SU-DHL-6 (cell line): ENCODE data around the gene TRPM3.

Experiments
- H2AFZ ChIP-seq: fragments of 200-600 bp; sonication (generic); 2 replicates; pipeline ENCODE4 v1.6.1; 2014; ENCODE audit warnings: low read depth, mild to moderate bottlenecking, moderate library complexity, mixed read lengths, antibody characterized with exemption, low read length; ENCODE audit not compliant: severe bottlenecking
- H3F3A ChIP-seq: fragments of 200-600 bp; shearing (Covaris generic); 2 replicates; pipeline ENCODE4 v1.6.0; 2016; ENCODE audit warnings: antibody characterized with exemption, mild to moderate bottlenecking; ENCODE audit not compliant: insufficient read depth
- H3K27ac ChIP-seq: fragments of 200-600 bp; sonication (generic); 2 replicates; pipeline ENCODE4 v1.5.1; 2016; ENCODE audit warnings: low read depth, mild to moderate bottlenecking, low read length, moderate library complexity, mixed read lengths
- H3K27me3 ChIP-seq: fragments of 200-600 bp; sonication (generic), shearing (Covaris generic); 2 replicates; pipeline ENCODE4 v1.6.0; 2014; ENCODE audit warnings: mild to moderate bottlenecking, low read length
- H3K36me3 ChIP-seq: fragments of 200-600 bp; sonication (generic); 2 replicates; pipeline ENCODE4 v1.6.1; 2014; ENCODE audit warnings: mild to moderate bottlenecking, low read length, mixed read lengths
- H3K4me2 ChIP-seq: fragments of 300-600, 200-600 bp; shearing (Covaris generic), sonication (generic); 2 replicates; pipeline ENCODE4 v1.6.0; 2014; ENCODE audit warnings: low read length, low read depth, mild to moderate bottlenecking; ENCODE audit not compliant: poor library complexity, severe bottlenecking
- H3K4me3 ChIP-seq: fragments of 200-600 bp; sonication (generic); 2 replicates; pipeline ENCODE4 v1.5.1; 2014; ENCODE audit warnings: antibody characterized with exemption, low read length, mild to moderate bottlenecking, mixed read lengths; ENCODE audit not compliant: insufficient read depth, poor library complexity, severe bottlenecking
- H3K79me2 ChIP-seq: fragments of 200-600 bp; sonication (generic); 2 replicates; pipeline ENCODE4 v1.6.1; 2014; ENCODE audit warnings: mild to moderate bottlenecking, low read length, moderate library complexity; ENCODE audit not compliant: insufficient read depth
- H3K9ac ChIP-seq: fragments of 200-600 bp; sonication (generic); 2 replicates; pipeline ENCODE4 v1.7.0; 2014; ENCODE audit warnings: mild to moderate bottlenecking, low read length
- H3K9me2 ChIP-seq: fragments of 200-600 bp; sonication (generic); replicated peaks from 2 replicates; pipeline ENCODE4 v1.6.1; 2014; ENCODE audit warnings: low read length; ENCODE audit not compliant: insufficient read depth
- H3K9me3 ChIP-seq: fragments of 200-600 bp; sonication (generic); 2 replicates; pipeline ENCODE4 v1.6.1; 2014; ENCODE audit warnings: low read length, mixed read lengths; ENCODE audit not compliant: insufficient read depth
- H4K20me1 ChIP-seq: fragments of 200-600 bp; sonication (generic); 2 replicates; pipeline ENCODE4 v1.6.1; 2014; ENCODE audit warnings: low read depth, mild to moderate bottlenecking, antibody characterized with exemption, low read length, moderate library complexity, mixed read lengths
- CTCF ChIP-seq: fragments of 200-600 bp; sonication (generic); IDR thresholded peaks from one replicate; pipeline ENCODE4 v1.5.1; 2017; ENCODE audit warnings: antibody characterized with exemption, mild to moderate bottlenecking, low read length, moderate library complexity; ENCODE audit not compliant: insufficient read depth, poor library complexity, severe bottlenecking
- EZH2phosphoT487 ChIP-seq: fragments of 200-600 bp; sonication (generic), shearing (Covaris generic); conservative IDR thresholded peaks from 2 replicates; pipeline ENCODE4 v1.6.1; 2018; ENCODE audit warnings: mild to moderate bottlenecking, antibody characterized with exemption, low read length, moderate library complexity, mixed read lengths

TRPM3 gene

GRCh38 chr9:70552561-70552960 is 568.9 kb downstream of the TRPM3 start:
- H4K20me1 ChIP-seq = no peaks in the 10 kb centered on the region
- TF ChIP-seq EZH2phosphoT487 (no peak), CTCF (no peak)
- H3K4me3 ChIP-seq = no peak overlapping the region
- H3K9ac ChIP-seq = no peak overlapping the region
- no peaks in the 10 kb centered on the region for H3K79me2 ChIP-seq
- no peaks in the 10 kb centered on the region for H3K27me3 ChIP-seq
- H3K36me3 ChIP-seq = no peaks in the 10 kb centered on the region
- no peak overlapping the region for H3K27ac ChIP-seq
- no peaks in the 10 kb centered on the region for H3F3A ChIP-seq
- no peaks in the 10 kb centered on the region for H3K9me2 ChIP-seq
- H3K9me3 ChIP-seq = no peaks in the 10 kb centered on the region
- H3K4me2 ChIP-seq = no peak overlapping the region
- no peak overlapping the region for H2AFZ ChIP-seq

GRCh38 chr9:70551801-70552200 is 569.6 kb downstream of the TRPM3 start:
- H4K20me1 ChIP-seq = no peaks in the 10 kb centered on the region
- no peaks in the 10 kb centered on the region for H3K27me3 ChIP-seq
- no peak overlapping the region for H3K27ac ChIP-seq
- no peaks in the 10 kb centered on the region for H3K79me2 ChIP-seq
- no peak overlapping the region for H3K9ac ChIP-seq
- H3K9me2 ChIP-seq = no peaks in the 10 kb centered on the region
- no peaks in the 10 kb centered on the region for H3K9me3 ChIP-seq
- no peaks in the 10 kb centered on the region for H3F3A ChIP-seq
- no peak overlapping the region for H3K4me3 ChIP-seq
- no peak overlapping the region for H2AFZ ChIP-seq
- H3K36me3 ChIP-seq = no peaks in the 10 kb centered on the region
- no peak overlapping the region for H3K4me2 ChIP-seq
- TF ChIP-seq EZH2phosphoT487 (no peak), CTCF (no peak)

- Histone ChIP-seq H3F3A (no peaks in the 10 kb centered on the region), H3K27me3 (no peaks in the 10 kb centered on the region), H3K9me2 (no peaks in the 10 kb centered on the region), H3K79me2 (no peaks in the 10 kb centered on the region), H2AFZ (no peak overlapping the region), H4K20me1 (no peaks in the 10 kb centered on the region), H3K27ac (no peak overlapping the region), H3K4me3 (no peak overlapping the region), H3K4me2 (no peak overlapping the region), H3K9me3 (no peaks in the 10 kb centered on the region), H3K9ac (no peak overlapping the region), H3K36me3 (no peaks in the 10 kb centered on the region)
- TF ChIP-seq EZH2phosphoT487 = no peak
- TF ChIP-seq CTCF = no peak
These were observed 570.0 kb downstream of the TRPM3 start for GRCh38 chr9:70551396-70551795.
